Neural progenitor cell (in vitro differentiated cells): ENCODE results near the gene CBFA2T3. TPM values are rescaled to one million over a fixed set of nuclear protein-coding genes. Genes with fewer than 3 reads are reported as not detected.

ENCODE experiments used
- DNase-seq: peaks from one replicate; pipeline ENCODE4 v3.0.0-alpha.2; 2016; ENCODE audit warnings: low spot score
- H2AFZ ChIP-seq: fragments of 200-600 bp; sonication (generic); replicated peaks from 2 replicates; pipeline ENCODE4 v1.6.1; 2016; ENCODE audit warnings: antibody characterized with exemption
- H3F3A ChIP-seq: fragments of 200-600 bp; sonication (generic); 2 replicates; pipeline ENCODE4 v1.6.1; 2016; ENCODE audit warnings: antibody characterized with exemption, low read depth
- H3K27ac ChIP-seq: fragments of 200-600 bp; sonication (generic); 2 replicates; pipeline ENCODE4 v1.5.1; 2016; ENCODE audit warnings: mild to moderate bottlenecking
- H3K27me3 ChIP-seq: fragments of 200-600 bp; sonication (generic); 2 replicates; pipeline ENCODE4 v1.6.1; 2016; ENCODE audit warnings: mild to moderate bottlenecking, moderate library complexity
- H3K36me3 ChIP-seq: fragments of 200-600 bp; sonication (generic); 2 replicates; pipeline ENCODE4 v1.5.1; 2016
- H3K4me1 ChIP-seq: fragments of 200-600 bp; sonication (generic); 2 replicates; pipeline ENCODE4 v1.6.1; 2016; ENCODE audit warnings: mixed run types
- H3K4me2 ChIP-seq: fragments of 200-600 bp; sonication (generic); 2 replicates; pipeline ENCODE4 v1.6.1; 2016
- H3K4me3 ChIP-seq: fragments of 200-600 bp; sonication (generic); 2 replicates; pipeline ENCODE4 v1.5.1; 2016
- H3K79me2 ChIP-seq: fragments of 200-600 bp; sonication (generic); 2 replicates; pipeline ENCODE4 v1.6.1; 2016; ENCODE audit warnings: low read depth
- H3K9ac ChIP-seq: fragments of 200-600 bp; sonication (generic); 2 replicates; pipeline ENCODE4 v1.6.1; 2016
- H3K9me3 ChIP-seq: fragments of 200-600 bp; sonication (generic); 2 replicates; pipeline ENCODE4 v1.5.1; 2016; ENCODE audit warnings: low read depth
- H4K20me1 ChIP-seq: fragments of 200-600 bp; sonication (generic); 2 replicates; pipeline ENCODE4 v1.6.1; 2016; ENCODE audit warnings: low read depth
- H3K27ac Mint-ChIP-seq: 3 replicates; pipeline ENCODE4 v1.8.0; 2021; ENCODE audit warnings: mixed read lengths
- H3K27me3 Mint-ChIP-seq: 2 replicates; pipeline ENCODE4 v1.8.0; 2022; ENCODE audit warnings: low read depth, mild to moderate bottlenecking, inconsistent platforms, moderate library complexity, mixed read lengths; ENCODE audit not compliant: insufficient read depth
- H3K36me3 Mint-ChIP-seq: 3 replicates; pipeline ENCODE4 v1.8.0; 2021; ENCODE audit warnings: mixed read lengths
- H3K4me1 Mint-ChIP-seq: 3 replicates; pipeline ENCODE4 v1.8.0; 2021; ENCODE audit warnings: mixed read lengths
- H3K4me3 Mint-ChIP-seq: 3 replicates; pipeline ENCODE4 v1.8.0; 2021; ENCODE audit warnings: mild to moderate bottlenecking, moderate library complexity, mixed read lengths
- H3K9me3 Mint-ChIP-seq: 3 replicates; pipeline ENCODE4 v1.8.0; 2020; ENCODE audit warnings: mixed read lengths
- CTCF ChIP-seq: fragments of 200-600 bp; sonication (generic); IDR thresholded peaks from 2 replicates; pipeline ENCODE4 v1.5.1; 2017; ENCODE audit warnings: antibody characterized with exemption, mild to moderate bottlenecking
- EZH2 ChIP-seq: fragments of 200-600 bp; sonication (generic); IDR thresholded peaks from 2 replicates; pipeline ENCODE4 v1.6.1; 2017; ENCODE audit warnings: antibody characterized with exemption, mild to moderate bottlenecking, moderate library complexity
- EZH2phosphoT487 ChIP-seq: fragments of 200-600 bp; sonication (generic); IDR thresholded peaks from 2 replicates; pipeline ENCODE4 v1.6.1; 2017; ENCODE audit warnings: antibody characterized with exemption
- total RNA-seq: library from RNA; depleted of rRNA; stranded (reverse); fragments of >200 nt; gene quantifications from 2 replicates; pipeline ENCODE4 v1.2.3, GENCODE V29; 2015; ENCODE audit warnings: low replicate concordance

Gene CBFA2T3
- total RNA-seq, 1 donor from 2014 or later = 0.22 TPM

- Mint-ChIP-seq H3K27ac (no peak overlapping the region), H3K4me1 (peaks cover 19% of the 10 kb centered on the region), H3K4me3 (no peak overlapping the region), H3K36me3 (no peaks in the 10 kb centered on the region), H3K27me3 (peaks cover 6% of the 10 kb centered on the region), H3K9me3 (peaks cover 4% of the 10 kb centered on the region)
- no peak for DNase-seq
- no peaks in the 10 kb centered on the region for H4K20me1 ChIP-seq
- H3K9me3 ChIP-seq = no peaks in the 10 kb centered on the region
- H3K9ac ChIP-seq = no peak overlapping the region
- H3K4me3 ChIP-seq = no peak overlapping the region
- no peak overlapping the region for H2AFZ ChIP-seq
- no peaks in the 10 kb centered on the region for H3K79me2 ChIP-seq
- TF ChIP-seq EZH2phosphoT487 = no peak
- TF ChIP-seq CTCF = no peak
- no peaks in the 10 kb centered on the region for H3K4me1 ChIP-seq
- H3K4me2 ChIP-seq = no peak overlapping the region
- no peaks in the 10 kb centered on the region for H3K27me3 ChIP-seq
- H3K36me3 ChIP-seq = no peaks in the 10 kb centered on the region
- no peaks in the 10 kb centered on the region for H3F3A ChIP-seq
- H3K27ac ChIP-seq = no peak overlapping the region
Measured at GRCh38 chr16:88967830-88968588, 9.0 kb downstream of the CBFA2T3 start.

- Histone ChIP-seq H2AFZ (no peak overlapping the region), H3K79me2 (no peaks in the 10 kb centered on the region), H3K4me2 (no peak overlapping the region), H3K4me3 (no peak overlapping the region), H3K36me3 (no peaks in the 10 kb centered on the region), H3K27me3 (no peaks in the 10 kb centered on the region), H3F3A (no peaks in the 10 kb centered on the region), H3K27ac (no peak overlapping the region), H3K9ac (no peak overlapping the region), H3K9me3 (no peaks in the 10 kb centered on the region), H4K20me1 (no peaks in the 10 kb centered on the region), H3K4me1 (no peaks in the 10 kb centered on the region)
- H3K27ac Mint-ChIP-seq = no peak overlapping the region
- no peak for TF ChIP-seq CTCF
- TF ChIP-seq EZH2phosphoT487 = no peak
- no peak for TF ChIP-seq EZH2
- H3K4me1 Mint-ChIP-seq = peaks cover 16% of the 10 kb centered on the region
- H3K9me3 Mint-ChIP-seq = peaks cover 7% of the 10 kb centered on the region
- no peak for DNase-seq
- no peaks in the 10 kb centered on the region for H3K36me3 Mint-ChIP-seq
- peaks cover 6% of the 10 kb centered on the region for H3K27me3 Mint-ChIP-seq
- H3K4me3 Mint-ChIP-seq = no peak overlapping the region
Measured at GRCh38 chr16:88966986-88967829, 9.8 kb downstream of the CBFA2T3 start.

GRCh38 chr16:88965826-88966480, 11.1 kb downstream of the CBFA2T3 start:
- peaks cover 16% of the 10 kb centered on the region for H3K4me1 Mint-ChIP-seq
- H3K27me3 ChIP-seq = no peaks in the 10 kb centered on the region

More at GRCh38 chr16:88965826-88966480, 11.1 kb downstream of the CBFA2T3 start:
- no peaks in the 10 kb centered on the region for H3F3A ChIP-seq
- DNase-seq = no peak
- H4K20me1 ChIP-seq = no peaks in the 10 kb centered on the region
- H3K36me3 ChIP-seq = no peaks in the 10 kb centered on the region
- H3K4me3 ChIP-seq = no peak overlapping the region
- no peak overlapping the region for H3K4me2 ChIP-seq
- H3K9ac ChIP-seq = no peak overlapping the region
- Mint-ChIP-seq H3K4me3 (no peak overlapping the region), H3K9me3 (peaks cover 11% of the 10 kb centered on the region), H3K27ac (no peak overlapping the region), H3K27me3 (peaks cover 6% of the 10 kb centered on the region), H3K36me3 (no peaks in the 10 kb centered on the region)
- H3K79me2 ChIP-seq = no peaks in the 10 kb centered on the region
- H3K4me1 ChIP-seq = no peaks in the 10 kb centered on the region
- TF ChIP-seq EZH2 = no peak
- TF ChIP-seq EZH2phosphoT487 = no peak
- H2AFZ ChIP-seq = no peak overlapping the region
- H3K9me3 ChIP-seq = no peaks in the 10 kb centered on the region
- no peak overlapping the region for H3K27ac ChIP-seq
